Ascending aorta (tissue), 2 donors: ENCODE data around the gene CSMD2. TPM values are rescaled to one million over a fixed set of nuclear protein-coding genes. Genes with fewer than 3 reads are reported as not detected.

Experiments used
- DNase-seq, 2 donors: peaks; one replicate each; pipeline ENCODE4 v3.0.0-alpha.2; 2019; ENCODE audit warnings: low spot score in 2 of 2
- H3K27ac ChIP-seq, 2 donors: fragments of 200-600 bp; sonication (generic); one replicate each; pipeline ENCODE4 v1.5.1; 2016 to 2017; ENCODE audit warnings: mild to moderate bottlenecking in 1 of 2
- H3K27me3 ChIP-seq: fragments of 200-600 bp; sonication (generic); one replicate; pipeline ENCODE4 v1.5.1; 2017
- H3K36me3 ChIP-seq, 2 donors: fragments of 200-600 bp; sonication (generic); one replicate each; pipeline ENCODE4 v1.5.1; 2016
- H3K4me1 ChIP-seq, 2 donors: fragments of 200-600 bp; sonication (generic); one replicate each; pipeline ENCODE4 v1.5.1; 2016 to 2017; ENCODE audit warnings: mild to moderate bottlenecking in 1 of 2
- H3K4me3 ChIP-seq, 2 donors: fragments of 200-600 bp; sonication (generic); one replicate each; pipeline ENCODE4 v1.5.1; 2016 to 2017; ENCODE audit warnings: mild to moderate bottlenecking in 1 of 2
- H3K9me3 ChIP-seq, 2 donors: fragments of 200-600 bp; sonication (generic); one replicate each; pipeline ENCODE4 v1.5.1; 2016
- CTCF ChIP-seq, 3 experiments: fragments of 200-600 bp in 2 of 3; fragments of 450-650 bp in 1 of 3; sonication (generic) in 2 of 3; IDR thresholded peaks; one replicate each; pipeline ENCODE4 v1.5.1; 2016 to 2019; ENCODE audit warnings: antibody characterized with exemption in 3 of 3, mild to moderate bottlenecking in 1 of 3, moderate library complexity in 1 of 3
- intact Hi-C: fragments of 100-400 bp; cut with DNase I; formaldehyde crosslinking; loops from one replicate; pipeline ENCODE4 v1.15.1; 2023
- total RNA-seq: library from RNA; depleted of rRNA; stranded (reverse); fragments of >200 nt; gene quantifications from one replicate; pipeline ENCODE4 v1.1.0, GENCODE V29; 2016

CSMD2 gene
- total RNA-seq, 1 donor from 2014 or later: 10.9 TPM

GRCh38 chr1:33946836-33947235 lies 218.2 kb downstream of the CSMD2 start:
- no peak for TF ChIP-seq CTCF (IDR thresholded peaks at IDR 0.05)
- Histone ChIP-seq H3K4me3 (no peak overlapping the region), H3K27me3 (no peaks in the 10 kb centered on the region), H3K36me3 (no peaks in the 10 kb centered on the region), H3K9me3 (no peaks in the 10 kb centered on the region), H3K27ac (no peak overlapping the region), H3K4me1 (no peaks in the 10 kb centered on the region)
- DNase-seq: no peak
- intact Hi-C loops: no loop called here

DNA sequence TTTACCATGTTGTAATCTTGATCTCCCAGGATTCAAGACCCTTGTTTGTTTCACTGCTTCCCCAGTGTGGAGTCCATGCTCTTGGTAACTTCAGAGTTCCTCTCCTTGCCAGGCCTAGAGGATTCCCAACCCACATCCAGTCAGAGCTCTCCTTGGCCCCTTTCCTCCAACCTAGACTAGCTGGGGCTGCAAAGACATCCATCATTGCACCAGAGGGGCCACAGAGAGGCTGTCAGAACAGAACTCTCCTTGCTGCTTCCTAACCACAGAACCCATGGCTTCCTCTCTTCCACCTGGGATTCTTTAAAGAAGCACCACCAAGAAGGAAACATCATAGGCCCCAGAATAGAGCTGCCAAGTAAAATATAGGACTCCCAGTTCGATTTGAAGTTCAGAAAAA lies 220.2 kb downstream of the CSMD2 start:
- no peak overlapping the region for H3K4me3 ChIP-seq
- H3K4me1 ChIP-seq: no peaks in the 10 kb centered on the region
- H3K9me3 ChIP-seq: no peaks in the 10 kb centered on the region
- no peak for DNase-seq
- H3K27ac ChIP-seq: no peak overlapping the region
- no peaks in the 10 kb centered on the region for H3K27me3 ChIP-seq
- no peak for TF ChIP-seq CTCF (IDR thresholded peaks at IDR 0.05)
- intact Hi-C loops: no loop called here
- no peaks in the 10 kb centered on the region for H3K36me3 ChIP-seq

- Histone ChIP-seq H3K4me3 (no peak overlapping the region), H3K36me3 (no peaks in the 10 kb centered on the region), H3K27ac (no peak overlapping the region), H3K27me3 (no peaks in the 10 kb centered on the region), H3K4me1 (no peaks in the 10 kb centered on the region), H3K9me3 (no peaks in the 10 kb centered on the region)
- intact Hi-C loops: no loop called here
- DNase-seq: no peak
- no peak for TF ChIP-seq CTCF (IDR thresholded peaks at IDR 0.05)
Observed at GRCh38 chr1:33943978-33944377, 221.1 kb downstream of the CSMD2 start.

- no peak for TF ChIP-seq CTCF (IDR thresholded peaks at IDR 0.05)
- Histone ChIP-seq H3K36me3 (no peaks in the 10 kb centered on the region), H3K4me1 (no peaks in the 10 kb centered on the region), H3K9me3 (no peaks in the 10 kb centered on the region), H3K4me3 (no peak overlapping the region), H3K27me3 (no peaks in the 10 kb centered on the region), H3K27ac (no peak overlapping the region)
- DNase-seq: no peak
- intact Hi-C loops: no loop called here
Observed at GRCh38 chr1:33932871-33933270, 232.2 kb downstream of the CSMD2 start.

DNA sequence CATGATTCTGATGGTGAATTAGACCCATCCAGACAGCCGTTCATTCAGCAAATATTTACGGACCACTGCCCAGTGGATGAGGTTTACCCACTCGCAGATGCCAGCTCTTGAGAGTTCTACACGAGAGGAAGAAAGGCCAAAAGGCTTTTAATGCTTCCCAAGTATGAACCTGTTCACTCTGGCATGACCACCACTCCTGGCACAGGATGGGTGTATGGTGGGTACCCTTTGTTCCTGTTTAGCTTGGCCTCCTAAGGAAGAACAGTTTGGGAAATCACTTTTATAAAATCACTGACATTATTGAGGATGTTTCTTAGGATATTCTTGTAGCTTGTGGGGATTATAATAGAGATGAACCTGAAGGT lies 233.9 kb downstream of the CSMD2 start:
- H3K27me3 ChIP-seq: no peaks in the 10 kb centered on the region
- no peaks in the 10 kb centered on the region for H3K9me3 ChIP-seq
- no peaks in the 10 kb centered on the region for H3K4me1 ChIP-seq
- no peaks in the 10 kb centered on the region for H3K36me3 ChIP-seq
- H3K27ac ChIP-seq: no peak overlapping the region
- no peak overlapping the region for H3K4me3 ChIP-seq
- TF ChIP-seq CTCF (IDR thresholded peaks at IDR 0.05): no peak
- DNase-seq: no peak
- intact Hi-C loops: no loop called here

DNA sequence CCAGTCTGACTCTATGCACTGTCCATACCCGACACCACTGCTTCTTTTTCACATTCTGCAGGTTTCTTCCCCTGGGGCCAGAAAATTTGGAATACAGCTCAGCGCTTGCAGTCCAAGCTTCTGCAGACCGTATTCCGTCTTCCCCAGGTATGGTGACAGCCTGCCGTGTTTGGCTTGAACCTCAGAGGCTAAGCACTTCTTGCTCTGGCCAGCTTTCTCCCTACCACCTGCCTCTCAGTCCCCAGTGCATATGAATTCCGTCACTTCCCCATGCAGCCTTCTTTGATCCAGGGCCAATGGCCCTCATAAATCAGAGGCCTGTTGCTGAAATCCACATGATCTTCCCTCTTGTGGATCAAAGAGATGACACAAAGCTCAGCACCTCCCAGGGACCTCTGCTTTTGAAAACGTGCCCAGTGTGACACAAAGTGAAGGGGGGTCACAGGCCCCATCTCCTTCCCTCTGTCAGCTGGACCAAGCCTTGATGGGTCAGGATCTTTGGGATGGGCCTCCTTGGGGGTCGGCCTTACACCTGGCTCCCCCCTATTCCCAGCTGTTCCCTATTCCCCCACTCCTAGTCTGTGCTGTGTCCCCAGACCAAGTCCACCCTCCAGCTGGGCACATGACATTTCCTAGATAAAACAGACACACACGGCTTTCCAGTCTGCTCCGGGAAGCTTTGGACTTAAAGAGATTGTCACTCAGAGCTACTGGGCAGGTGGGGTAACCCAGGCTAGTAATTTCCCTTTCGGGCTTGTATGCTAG lies 234.5 kb downstream of the CSMD2 start:
- TF ChIP-seq CTCF (IDR thresholded peaks at IDR 0.05): no peak

More for the DNA sequence above, 234.5 kb downstream of the CSMD2 start:
- DNase-seq: no peak
- peaks cover 0 to 2% of the 10 kb centered on the region in 2 donors for H3K9me3 ChIP-seq
- no peak overlapping the region for H3K4me3 ChIP-seq
- intact Hi-C loops: no loop called here
- no peaks in the 10 kb centered on the region for H3K4me1 ChIP-seq
- H3K27me3 ChIP-seq: no peaks in the 10 kb centered on the region
- H3K36me3 ChIP-seq: no peaks in the 10 kb centered on the region
- H3K27ac ChIP-seq: no peak overlapping the region
